Measurements from ENCODE around the gene ACOT8.
A peak's percentile ranks its signal among the peaks of the same experiment; 100 is the strongest.
"Not testable (repeated sequence)": the region's sequence is repeated elsewhere in the genome, so short reads cannot be mapped to it uniquely, and the experiment has no call there.

The ACOT8 gene

DNA sequence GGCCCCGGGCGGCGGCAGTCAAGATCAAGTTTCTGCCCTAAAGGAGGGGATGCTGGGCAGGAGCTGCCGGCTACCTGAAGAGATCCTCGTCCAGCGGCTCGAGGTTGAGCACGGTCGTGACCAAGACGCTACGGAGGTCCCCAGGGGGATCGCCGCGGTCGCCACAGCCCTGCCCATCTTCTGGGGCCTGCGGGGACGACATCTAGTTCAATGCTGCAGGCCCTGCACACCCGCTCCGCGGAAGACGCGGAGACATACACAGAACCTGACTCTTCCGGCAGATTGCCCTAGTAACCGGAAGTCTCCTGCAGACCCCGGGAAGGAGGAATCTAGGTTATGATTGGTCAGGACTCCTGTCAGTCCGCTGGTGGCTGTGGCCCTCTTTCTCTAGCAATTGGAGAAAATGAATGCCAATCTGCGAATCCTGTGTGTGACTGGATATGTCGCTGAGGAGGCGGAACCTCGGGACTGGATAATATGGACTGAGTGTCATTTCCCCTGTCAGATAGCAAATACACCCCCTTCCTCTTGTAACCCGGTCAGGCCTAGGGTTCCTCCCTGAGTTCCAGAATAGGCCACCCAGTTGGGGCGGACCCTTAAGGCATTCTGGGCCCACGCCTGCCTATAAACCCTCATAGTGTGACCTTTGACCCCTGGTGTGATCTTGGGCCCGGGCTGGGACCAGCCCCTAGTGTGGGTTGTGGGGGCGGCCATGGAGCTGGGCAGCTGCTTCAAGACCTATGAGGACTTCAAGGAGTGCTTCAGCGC is at the start of gene ACOT8, which contains the start of gene ZSWIM3:
Gene ACOT8 (minus strand): TSS at position 279 of the 768 bp plus-strand sequence. CDS start 77 bp downstream, at position 202.
Gene ZSWIM3 (plus strand): TSS at position 501 of the 768 bp plus-strand sequence. CDS start 212 bp downstream, at position 713.
- ATAC-seq = peak; percentile 99

DNA sequence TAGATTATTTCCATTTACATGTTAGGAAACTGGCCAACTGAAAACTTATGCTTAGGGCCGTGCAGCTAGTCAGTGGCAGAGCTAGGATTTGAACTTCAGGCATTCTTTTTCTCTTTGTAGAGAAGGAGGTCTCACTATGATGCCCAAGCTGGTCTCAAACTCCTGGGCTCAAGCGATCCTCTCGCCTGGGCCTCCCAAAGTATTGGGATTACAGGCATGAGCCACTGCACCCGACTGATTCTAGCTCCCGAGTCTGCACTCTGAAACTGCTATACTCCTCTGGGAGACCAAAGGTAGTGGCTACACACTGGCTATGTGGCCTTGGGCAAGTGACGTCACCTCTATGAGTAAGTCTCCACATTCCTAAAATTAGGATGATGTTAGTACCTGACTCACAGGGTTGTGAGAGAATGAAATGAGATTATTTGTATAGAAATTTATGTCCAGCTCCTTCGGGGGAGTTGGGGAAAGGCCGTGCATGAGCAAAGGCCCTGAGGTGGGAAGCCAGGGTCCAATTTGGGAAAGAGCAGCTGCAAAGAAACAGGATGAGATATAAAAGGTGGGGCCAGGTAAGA is 48.4 kb upstream of the ACOT8 start:
- no peak for ATAC-seq

DNA sequence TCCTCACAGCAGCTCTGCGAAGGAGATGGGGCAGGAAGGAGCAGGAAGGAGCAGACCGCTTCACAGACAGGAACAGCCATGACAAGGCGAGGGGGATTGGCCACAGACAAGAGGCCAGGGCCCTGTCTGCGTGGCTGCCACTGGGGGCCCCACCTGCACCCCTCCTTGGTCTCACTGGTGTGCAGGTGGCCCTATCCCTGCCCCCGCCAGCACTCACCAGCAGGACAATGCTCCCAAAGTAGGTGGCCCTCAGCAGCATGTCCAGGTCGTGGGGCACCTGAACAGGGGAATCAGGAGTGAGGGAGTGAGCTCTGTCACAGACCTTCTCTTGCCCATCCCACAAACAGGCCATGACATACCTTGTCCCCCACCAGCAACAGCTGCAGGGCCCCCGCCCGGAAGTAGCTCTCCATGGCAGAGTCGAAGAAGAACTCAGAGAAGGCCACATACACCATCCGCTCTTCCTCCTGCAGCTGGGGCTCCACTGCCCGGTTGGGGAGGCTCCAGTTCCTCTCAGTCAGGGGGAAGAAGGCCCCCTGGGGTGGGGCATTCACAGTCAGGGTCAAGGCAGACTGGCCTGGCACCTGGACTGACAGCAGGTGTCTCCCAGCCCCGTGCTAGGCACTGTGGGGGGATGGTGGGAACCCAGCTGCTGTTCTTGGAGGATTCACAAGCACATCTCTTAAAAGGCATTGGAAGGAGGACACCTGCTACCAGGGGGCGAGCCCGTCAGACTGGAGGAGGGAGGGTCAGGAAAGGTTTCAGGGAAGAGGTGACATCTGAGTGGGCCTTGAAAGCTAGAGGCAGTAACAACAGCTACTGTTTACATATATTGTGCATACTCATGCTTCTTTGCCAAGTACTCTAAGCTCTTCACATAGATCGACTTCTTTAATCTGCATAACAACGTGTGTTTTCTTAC is 47.7 kb upstream of the ACOT8 start:
- no peak for ATAC-seq

DNA sequence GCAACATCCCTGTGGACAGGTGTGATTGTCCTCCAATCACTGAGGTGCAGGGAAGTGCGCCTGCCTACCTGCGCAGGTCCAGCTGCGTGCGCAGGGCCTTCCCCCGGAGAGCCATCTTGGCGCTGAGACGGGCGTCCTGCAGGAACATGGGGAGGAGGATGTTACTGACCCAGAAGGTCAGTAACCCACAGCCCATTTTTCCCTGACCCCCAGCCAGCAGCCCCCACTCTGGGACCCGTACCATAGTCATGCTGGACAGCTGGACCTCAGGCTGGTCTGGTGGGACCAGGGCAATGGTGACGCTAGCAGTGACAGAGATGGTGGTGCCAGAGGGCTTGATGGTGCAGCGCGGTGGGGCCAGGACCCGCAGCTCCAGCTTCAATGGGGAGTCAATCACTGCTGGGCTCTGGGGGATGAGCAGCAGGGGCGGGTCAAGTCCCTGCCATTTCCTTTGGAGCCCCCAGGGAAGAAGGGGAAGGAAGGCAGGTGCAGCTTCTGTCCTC is 45.1 kb upstream of the ACOT8 start:
- no peak for ATAC-seq

DNA sequence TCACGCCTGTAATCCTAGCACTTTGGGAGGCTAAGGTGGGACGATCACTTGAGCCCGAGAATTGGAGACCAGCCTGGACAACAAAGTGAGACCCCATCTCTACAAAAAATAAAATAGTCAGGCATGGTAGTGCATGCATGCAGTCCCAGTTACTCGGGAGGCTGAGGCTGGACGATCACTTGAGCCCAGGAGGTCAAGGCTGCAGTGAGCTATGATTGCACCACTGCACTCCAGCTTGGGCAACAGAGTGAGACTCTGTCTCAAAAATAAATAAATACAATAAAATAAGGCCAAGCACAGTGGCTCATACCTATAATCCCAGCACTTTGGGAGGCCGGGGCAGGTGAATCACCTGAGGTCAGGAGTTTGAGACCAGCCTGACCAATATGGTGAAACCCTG is 44.1 kb upstream of the ACOT8 start:
- not testable (repeated sequence) for ATAC-seq

DNA sequence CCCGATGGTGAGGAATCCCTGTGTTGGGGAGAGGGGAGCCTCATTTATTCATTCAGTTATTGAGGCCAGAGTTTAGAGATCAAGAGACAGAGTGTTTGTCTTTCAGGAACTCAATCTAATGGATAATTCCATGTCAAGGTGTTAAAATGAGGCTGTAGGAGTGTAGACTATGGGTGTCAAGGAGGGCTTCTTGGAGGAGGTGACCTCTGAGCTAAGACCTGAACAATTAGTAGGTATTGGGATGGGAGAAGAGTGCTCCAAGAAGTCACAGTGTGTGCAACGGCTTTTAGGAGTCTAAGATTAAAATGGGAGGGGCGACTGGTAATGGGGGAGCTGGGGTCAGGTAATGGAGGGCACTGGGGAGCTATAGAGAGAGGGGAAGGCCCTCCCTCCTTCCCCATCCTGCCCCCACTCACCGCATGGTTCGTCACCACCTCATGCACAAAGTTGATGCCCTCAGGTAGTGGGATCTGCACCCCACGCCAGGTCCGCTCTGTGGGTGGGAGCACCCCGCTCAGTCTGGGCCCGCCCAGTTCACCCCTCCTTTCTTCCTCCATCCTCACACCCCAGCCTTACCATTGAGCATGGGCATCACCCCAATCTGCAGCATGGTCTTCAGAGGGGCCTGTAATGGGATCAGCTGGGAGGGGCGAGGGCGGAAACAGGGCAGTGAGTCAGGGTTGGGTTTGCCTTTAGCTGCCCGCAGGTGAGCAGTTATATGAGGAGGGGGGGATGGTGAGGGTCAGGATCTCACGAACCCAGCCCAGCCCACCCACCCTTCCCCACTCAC is 42.0 kb upstream of the ACOT8 start:
- ATAC-seq = no peak

DNA sequence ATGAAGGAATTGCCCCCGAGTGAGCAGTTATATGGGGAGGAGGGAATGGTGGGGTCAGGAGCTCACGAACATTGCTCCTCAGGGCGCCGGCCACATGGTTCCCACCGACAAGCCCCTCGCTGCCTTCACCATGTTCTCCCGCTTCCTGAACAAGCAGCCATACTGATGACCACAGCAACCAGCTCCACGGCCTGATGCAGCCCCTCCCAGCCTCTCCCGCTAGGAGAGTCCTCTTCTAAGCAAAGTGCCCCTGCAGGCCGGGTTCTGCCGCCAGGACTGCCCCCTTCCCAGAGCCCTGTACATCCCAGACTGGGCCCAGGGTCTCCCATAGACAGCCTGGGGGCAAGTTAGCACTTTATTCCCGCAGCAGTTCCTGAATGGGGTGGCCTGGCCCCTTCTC is 41.1 kb upstream of the ACOT8 start:
- no peak for ATAC-seq

DNA sequence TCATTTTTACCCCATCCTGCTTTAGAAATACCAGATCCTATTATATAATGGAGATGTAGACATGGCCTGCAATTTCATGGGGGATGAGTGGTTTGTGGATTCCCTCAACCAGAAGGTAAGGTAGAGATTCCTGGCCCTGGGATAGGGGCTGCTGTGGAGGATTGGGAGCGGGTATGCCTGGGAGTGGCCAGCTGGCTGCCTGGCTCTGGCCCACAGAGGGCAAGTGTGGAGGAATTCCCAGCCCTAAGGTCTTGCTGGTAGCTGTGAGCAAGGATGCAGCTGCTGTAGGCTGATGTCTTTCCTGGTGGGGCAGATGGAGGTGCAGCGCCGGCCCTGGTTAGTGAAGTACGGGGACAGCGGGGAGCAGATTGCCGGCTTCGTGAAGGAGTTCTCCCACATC is 40.5 kb upstream of the ACOT8 start:
- ATAC-seq = no peak

DNA sequence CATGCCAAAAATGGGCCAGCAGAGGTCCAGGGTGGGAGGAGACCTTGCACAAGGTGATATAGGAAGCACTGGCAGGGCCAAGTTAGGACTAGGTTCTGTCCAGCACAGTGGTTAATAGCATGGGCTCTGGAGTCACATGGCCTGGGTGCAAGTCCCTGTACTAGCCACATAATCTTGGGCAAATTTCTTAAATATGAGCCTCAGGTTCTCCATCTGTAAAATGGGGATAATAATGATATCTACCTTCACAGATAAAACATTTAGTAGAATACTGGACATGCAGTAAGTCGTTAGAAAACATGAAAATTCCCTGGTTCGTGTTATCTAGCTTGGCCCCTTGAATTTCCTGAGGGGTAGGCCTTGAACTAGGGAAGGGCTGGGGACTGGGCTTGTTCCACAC is 40.1 kb upstream of the ACOT8 start:
- ATAC-seq = no peak

DNA sequence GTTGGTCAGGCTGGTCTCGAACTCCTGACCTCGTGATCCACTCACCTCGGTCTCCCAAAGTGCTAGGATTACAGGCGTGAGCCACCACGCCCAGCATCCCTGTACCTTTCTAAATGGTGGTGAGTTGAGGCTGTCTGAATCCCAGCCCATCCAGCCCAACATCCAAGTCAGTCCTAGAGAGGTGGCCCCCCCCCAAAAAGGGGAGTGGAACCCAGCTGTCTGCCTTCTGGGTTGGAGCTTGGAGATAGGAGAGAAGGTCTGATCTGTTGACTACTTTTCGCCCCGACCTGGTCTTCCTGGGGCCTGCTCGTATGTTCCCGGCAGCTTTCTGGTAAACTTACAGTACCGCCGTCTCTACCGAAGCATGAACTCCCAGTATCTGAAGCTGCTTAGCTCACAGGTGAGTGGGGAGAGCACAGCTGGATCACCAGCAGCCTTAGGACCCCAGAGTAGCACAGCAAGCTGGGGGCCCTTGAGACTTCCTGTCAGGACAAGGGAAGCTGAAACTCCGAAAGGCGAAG is 39.5 kb upstream of the ACOT8 start:
- ATAC-seq = no peak

DNA sequence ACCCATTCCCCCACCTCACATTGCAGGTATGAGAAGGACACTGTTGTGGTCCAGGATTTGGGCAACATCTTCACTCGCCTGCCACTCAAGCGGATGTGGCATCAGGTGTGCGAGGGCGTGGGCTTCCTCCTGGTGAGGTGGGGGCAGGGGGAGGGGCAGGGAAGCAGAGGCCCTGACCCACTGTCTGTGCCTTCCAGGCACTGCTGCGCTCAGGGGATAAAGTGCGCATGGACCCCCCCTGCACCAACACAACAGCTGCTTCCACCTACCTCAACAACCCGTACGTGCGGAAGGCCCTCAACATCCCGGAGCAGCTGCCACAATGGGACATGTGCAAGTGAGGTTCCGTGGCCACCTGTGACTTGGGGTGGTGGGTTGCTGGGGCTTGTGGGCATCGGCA is 37.6 kb upstream of the ACOT8 start:
- ATAC-seq = no peak

DNA sequence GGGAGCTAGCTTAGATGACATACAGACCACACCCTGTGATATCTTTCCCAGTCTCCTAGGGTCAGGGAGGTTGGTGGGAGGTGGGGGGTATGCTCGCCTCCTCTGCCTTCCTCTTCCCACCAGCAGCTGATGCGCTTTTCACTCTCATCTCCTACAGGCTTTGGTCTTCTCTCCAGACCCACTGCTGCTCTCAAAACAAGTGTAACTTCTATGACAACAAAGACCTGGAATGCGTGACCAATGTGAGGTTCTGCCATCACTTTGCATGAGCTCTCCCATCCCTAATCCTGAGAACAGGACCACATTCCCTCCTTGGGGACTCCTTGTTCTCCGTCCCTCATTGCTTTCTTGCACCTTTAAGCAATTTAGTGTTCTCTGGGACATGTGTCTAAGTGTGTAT is 36.6 kb upstream of the ACOT8 start:
- ATAC-seq = no peak

DNA sequence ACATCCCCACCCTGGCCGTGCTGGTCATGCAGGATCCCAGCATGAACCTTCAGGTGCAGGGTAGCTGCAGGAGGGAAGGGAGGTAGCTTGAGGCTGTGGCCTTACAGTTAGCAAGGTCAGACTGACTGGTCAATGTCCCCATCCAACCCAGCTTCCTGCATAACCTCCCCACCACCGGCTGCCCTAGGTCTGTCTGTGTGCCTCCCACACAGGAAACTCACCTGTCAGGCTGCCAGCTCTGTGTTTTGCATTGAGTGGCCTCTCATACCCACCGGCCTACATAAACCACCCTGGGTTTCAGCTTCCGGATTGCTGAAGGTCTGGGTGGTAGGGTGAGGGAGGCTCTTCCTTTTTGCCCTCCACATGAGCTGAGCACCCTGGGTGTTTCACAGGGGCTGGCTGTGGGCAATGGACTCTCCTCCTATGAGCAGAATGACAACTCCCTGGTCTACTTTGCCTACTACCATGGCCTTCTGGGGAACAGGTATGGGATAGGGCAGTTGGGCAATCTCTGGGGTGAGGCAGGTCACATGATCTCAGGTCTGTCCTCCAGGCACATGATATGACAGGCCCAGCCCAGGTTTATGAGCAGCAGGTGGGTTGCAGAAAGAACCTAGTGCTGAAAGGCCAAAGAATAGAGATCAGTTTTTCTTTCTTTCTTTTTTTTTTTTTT is 35.8 kb upstream of the ACOT8 start:
- ATAC-seq = peak in 1 of 2 donors; percentile 14

DNA sequence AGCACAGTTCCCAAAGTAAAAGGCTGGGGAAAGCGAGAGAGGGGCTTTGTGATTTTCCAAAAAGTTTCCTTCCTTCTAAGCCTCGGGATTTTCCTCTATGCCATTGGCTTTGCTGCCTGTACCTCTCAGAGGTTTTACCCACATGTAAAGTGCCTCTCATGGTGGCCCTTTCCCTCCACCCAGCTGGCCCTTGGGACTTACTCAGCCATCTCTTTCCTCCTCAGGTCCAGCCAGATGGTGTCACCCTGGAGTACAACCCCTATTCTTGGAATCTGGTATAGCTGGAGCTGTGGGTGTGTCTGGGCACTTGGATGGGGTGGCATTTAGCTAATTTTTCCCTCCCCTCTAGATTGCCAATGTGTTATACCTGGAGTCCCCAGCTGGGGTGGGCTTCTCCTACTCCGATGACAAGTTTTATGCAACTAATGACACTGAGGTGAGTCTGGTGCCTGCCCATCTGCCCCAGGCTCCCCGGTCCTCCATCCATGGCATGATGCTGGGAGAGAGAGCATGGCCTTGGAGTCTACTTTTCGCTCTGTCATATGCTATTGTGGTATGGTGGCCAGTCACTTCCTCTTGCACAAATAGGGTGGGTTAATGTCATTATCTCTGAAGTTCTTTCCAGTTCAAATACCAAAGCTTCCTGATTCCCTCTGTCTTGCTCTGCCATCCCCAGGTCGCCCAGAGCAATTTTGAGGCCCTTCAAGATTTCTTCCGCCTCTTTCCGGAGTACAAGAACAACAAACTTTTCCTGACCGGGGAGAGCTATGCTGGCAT is 35.0 kb upstream of the ACOT8 start:
- ATAC-seq = no peak

DNA sequence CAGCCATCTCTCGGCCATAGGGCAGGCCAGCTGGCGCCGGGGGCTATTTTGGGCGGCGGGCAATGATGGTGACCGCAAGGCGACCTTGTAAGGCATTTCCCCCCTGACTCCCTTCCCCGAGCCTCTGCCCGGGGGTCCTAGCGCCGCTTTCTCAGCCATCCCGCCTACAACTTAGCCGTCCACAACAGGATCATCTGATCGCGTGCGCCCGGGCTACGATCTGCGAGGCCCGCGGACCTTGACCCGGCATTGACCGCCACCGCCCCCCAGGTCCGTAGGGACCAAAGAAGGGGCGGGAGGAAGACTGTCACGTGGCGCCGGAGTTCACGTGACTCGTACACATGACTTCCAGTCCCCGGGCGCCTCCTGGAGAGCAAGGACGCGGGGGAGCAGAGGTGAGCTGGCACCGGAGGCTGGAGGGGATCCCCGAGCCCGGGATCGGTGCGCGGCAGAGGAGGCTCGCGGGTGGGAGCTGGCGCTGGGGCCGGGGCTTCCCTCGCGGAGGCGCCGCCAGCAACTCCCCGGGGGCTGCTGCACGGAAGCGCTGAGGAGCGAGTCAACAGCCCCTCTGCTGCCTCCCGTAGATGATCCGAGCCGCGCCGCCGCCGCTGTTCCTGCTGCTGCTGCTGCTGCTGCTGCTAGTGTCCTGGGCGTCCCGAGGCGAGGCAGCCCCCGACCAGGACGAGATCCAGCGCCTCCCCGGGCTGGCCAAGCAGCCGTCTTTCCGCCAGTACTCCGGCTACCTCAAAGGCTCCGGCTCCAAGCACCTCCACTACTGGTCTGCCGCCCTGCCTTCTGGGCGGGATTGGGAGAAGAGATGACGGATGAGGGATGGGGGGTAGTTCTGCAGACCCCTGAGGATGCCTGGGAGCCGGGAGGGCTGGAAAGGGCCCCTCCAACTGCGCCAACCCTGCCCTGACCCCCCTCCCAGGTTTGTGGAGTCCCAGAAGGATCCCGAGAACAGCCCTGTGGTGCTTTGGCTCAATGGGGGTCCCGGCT is 34.1 kb upstream of the ACOT8 start, which contains the start of the genes CTSA and NEURL2:
Gene CTSA (plus strand): TSS at position 351 of the 999 bp plus-strand sequence. CDS start 234 bp downstream, at position 585.
Gene NEURL2 (minus strand): TSS at position 224 of the 999 bp plus-strand sequence. CDS start 217 bp downstream, at position 7.
- peak; percentile 86 to 88 for ATAC-seq

DNA sequence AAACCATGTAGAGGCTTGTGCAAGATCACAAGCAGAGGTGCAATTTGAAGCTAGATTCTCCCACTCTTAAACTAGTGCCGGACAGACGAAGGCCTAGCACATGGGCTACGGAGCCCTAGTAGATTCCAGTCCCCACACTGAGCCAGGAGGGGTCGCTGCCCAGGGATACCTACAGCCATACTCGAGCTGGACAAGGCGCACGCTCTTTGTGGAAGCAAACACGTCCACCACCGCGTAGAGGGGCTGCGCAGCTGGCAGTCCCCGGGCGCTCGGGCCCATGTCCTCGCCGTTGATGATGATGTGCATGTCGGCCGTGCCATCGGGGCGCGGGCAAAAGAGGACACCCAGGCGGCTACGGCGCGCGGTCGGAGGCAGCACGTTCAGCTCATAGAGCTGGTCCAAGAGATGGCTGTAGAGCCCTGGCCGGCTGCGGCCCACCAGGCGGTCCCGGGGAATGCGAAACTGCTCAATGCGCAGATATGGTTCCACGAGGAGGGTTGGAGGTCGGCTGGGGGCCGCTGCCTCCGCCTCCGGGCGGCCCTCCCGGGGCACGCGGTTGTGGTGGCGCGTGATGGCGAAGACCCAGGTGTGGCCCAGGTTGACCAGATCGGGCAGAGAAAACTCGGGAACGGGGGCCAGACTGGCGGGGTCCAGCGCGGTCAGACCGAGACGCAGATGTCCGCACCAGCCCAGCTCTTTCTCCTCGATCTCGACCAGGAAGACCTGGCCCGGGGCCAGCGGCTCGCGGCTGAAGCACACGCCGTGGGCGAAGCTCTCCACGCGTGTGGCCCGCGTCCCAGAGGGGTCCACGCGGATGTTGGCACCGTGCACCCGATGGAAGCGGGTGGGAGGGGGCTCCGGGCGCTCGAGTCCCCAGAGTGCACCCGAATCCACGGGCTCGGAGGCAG is 33.1 kb upstream of the ACOT8 start:
- peak; percentile 22 to 36 for ATAC-seq

DNA sequence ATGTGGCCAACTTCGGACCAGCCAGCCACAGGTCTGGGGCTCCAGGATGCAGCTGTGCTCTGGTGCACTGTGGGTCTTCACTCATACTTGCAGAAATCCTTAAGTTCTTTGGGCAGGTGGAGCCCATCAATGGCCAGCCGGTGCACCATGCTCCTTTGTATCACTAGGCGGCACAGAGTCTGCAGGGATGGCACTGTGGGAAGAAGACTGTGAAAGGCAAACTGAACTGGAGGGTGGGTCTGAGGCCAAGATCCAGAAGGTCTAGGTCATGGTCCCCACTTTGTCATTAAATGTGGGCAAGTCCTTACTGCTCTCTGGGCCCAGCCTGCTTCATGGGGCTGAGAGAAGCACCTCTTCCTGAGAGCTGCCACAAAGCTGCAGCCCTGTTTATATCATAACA is 31.5 kb upstream of the ACOT8 start:
- ATAC-seq = no peak

DNA sequence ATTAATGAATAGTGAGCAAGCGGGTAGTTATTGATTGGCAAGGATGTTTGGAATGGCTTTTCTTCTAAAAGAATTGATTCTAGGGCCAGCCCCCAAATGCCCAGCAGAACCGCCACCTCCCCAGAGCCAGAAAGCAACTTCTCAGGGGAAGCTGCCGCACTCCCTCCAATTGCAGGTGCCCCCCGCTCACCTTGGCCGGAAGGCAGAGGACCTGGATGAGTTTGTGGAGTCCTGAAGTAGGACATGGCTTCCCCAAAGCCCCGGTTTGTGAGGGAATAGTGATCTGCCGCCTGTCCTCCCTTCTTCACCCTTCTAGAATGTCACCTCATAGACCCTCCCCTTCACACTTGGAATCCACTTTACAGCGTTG is 30.1 kb upstream of the ACOT8 start, which contains the start of gene SPATA25:
Gene SPATA25 (minus strand): TSS at position 277 of the 370 bp plus-strand sequence. CDS start 32 bp downstream, at position 245.
- no peak for ATAC-seq

All from activated CD4-positive, CD25-positive, alpha-beta regulatory T cell treated with anti-CD3 and anti-CD28 coated beads, Interleukin-2, amount 50 U/mL, for 24 hours (primary cell).